Activated gamma-delta T cell treated with anti-CD3 and anti-CD28 coated beads, Interleukin-2, amount 50 U/mL, for 16 hours (primary cell): Measurements from ENCODE around the gene ANKDD1B.

ENCODE experiments used
- DNase-seq: peaks from one replicate; pipeline ENCODE4 v3.0.0-alpha.2; 2020; ENCODE audit warnings: low read depth

Gene ANKDD1B

GRCh38 chr5:75616971-75617621, 5.8 kb downstream of the ANKDD1B start:
- DNase-seq: no peak

DNA sequence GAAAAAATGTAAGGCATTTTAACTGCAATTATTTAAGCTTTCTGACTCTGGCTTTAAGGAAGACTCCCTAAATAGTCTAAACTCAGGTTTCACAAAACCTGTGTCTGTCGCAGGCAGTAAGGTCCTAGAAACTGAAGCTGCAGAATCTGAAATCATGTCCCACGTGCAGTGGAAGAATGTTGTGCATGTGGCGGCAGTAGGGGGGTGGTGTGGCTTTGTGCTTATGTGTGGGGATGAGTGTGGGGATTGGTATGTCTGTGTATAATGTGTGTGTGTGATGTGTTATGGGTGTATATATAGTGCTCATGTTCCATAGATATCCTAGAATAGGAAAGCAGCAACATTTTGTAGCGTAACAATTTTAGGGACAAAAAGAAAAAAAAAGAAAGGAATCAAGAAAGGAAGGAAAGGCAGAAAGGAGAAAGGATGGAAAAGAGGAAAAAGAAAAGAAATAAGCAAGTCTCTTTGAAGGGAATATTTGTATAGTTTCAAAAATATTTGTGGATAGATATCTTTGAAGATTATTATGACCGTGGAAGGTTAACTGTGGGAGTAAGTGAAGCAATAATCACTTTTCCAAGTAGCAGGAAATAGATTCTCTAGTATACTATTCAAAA, 6.6 kb downstream of the ANKDD1B start:
- no peak for DNase-seq

DNA sequence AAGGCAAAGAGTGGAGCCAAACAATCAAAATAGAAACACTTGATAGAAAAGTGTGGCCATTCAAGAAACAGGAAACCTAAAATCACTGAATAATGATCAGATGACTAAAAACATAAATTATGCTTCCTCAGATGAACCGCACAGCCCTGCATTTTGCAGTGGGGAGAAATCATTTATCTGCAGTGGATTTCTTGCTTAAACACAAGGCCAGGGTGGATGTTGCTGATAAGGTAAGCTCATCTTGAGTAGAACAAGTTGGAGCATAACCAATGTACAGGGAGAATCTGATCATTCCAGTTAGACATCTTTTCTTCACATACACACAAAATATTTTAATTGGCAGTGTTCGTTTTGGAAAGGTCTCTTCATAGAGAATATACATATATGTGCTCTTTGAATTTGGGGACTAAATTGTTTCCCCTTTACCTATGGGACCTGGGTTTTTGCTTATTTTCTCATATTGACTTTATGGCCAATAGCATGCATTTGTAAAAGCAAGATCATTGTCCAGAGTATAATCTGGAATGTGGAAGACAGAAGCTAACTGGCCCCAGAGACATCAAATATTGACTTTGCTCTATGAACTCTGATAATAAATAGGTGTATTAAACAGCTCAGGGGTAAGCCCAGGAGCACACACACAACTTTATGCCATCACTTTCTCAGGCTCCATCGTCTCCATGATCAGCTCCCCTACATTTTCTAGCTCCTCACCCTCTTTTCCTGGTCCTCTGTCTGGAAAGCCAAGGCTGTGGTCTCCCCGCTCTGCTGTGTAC, 9.1 kb downstream of the ANKDD1B start:
- DNase-seq: no peak

GRCh38 chr5:75622564-75622963, 11.3 kb downstream of the ANKDD1B start:
- no peak for DNase-seq

DNA sequence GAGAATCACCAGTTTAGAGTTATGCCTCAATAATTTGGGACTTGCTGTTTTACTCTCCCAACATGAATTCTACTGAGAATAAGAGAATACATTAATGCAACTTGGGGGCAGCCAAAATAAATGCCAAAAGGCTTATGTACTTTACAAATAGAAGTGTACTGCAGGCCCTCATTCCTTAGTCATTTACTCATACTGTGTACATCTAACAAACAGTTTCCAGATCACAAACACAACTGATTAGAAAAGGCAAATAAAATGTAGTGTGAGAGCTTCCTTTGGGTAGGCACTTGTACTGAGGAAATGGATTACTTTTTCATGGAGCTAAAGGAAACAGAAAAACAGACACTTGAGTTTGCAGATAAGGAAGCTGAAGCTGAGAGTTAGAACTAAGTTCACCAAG, 12.6 kb downstream of the ANKDD1B start:
- DNase-seq: no peak

- no peak for DNase-seq
Observed at GRCh38 chr5:75626959-75627358, 15.7 kb downstream of the ANKDD1B start.

GRCh38 chr5:75627801-75628200, 16.5 kb downstream of the ANKDD1B start:
- no peak for DNase-seq

GRCh38 chr5:75630875-75631274, 19.6 kb downstream of the ANKDD1B start:
- DNase-seq: no peak

GRCh38 chr5:75632321-75632720, 21.1 kb downstream of the ANKDD1B start:
- DNase-seq: no peak

DNA sequence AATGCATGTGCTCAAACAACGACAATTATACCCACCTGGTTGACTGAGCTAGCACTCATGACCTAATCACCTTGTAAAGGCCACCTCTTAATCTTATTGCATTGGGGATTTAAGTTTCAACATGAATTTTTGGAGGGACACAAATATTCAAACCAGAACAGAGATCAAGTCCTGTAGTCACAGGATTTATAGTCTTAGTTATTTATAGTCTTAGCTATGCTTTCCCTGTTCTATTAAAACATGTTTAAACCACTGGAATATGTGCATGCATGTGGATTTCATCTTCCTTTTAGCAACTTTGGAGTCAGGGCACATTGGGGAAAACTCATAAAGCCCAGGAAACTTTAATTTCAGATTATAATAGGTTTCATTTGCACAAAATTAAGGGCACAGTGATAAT, 26.7 kb downstream of the ANKDD1B start:
- DNase-seq: no peak

DNA sequence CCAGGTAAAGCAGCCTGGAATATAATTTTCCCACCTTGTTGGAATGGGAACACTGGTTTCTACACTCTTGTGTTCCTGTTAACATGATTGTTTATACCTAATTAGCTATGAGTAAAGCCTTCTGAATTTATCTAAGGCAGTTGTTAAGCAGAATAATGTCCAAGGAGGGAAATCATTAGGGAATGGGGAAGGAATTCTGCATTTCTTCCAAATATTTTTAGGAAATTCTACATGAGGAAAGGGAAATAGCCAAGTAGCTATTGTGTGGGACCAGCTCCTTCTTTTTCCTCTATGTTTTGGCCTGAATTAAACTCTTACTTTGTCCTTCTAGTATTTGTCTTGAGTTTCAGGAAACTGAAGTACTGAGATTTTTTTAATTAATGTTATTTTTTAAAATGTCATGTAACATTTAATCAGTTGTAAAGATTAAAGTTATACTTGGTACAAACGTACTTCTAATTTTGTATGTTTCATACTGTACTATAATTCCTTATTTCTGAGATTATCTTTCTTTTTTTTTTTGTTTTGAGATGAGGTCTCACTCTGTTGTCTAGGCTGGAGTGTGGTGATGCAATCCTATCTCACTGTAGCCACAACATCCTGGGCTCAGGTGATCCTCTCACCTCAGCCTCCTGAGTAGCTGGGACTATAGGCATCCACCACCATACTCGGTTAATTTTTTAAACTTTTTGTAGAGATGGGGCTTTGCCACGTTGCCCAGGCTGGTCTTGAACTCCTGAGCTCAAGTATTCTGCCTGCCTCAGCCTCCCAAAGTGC, 28.5 kb downstream of the ANKDD1B start:
- no peak for DNase-seq

- no peak for DNase-seq
Observed at GRCh38 chr5:75640395-75640794, 29.1 kb downstream of the ANKDD1B start.

GRCh38 chr5:75640826-75641225, 29.6 kb downstream of the ANKDD1B start:
- no peak for DNase-seq

DNA sequence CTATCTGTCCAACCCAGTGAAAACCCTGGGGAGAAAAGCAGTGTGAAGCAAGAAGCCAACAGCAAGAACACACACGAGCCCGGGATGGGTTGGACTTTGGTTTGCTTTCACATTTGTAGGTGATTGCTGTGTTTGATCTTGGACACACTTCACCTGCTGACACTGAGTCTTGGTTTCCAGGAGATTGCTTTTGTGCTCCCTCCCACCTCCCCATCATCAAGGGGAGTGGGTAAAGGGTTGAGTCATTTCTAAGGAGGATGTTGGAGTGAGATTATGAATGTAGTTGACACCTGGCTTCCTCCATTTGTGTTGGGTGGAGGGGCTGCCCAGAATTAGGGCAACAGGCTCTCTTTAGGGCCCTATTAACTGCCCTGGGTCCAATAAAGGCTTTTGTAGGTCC, 37.5 kb downstream of the ANKDD1B start:
- no peak for DNase-seq

DNA sequence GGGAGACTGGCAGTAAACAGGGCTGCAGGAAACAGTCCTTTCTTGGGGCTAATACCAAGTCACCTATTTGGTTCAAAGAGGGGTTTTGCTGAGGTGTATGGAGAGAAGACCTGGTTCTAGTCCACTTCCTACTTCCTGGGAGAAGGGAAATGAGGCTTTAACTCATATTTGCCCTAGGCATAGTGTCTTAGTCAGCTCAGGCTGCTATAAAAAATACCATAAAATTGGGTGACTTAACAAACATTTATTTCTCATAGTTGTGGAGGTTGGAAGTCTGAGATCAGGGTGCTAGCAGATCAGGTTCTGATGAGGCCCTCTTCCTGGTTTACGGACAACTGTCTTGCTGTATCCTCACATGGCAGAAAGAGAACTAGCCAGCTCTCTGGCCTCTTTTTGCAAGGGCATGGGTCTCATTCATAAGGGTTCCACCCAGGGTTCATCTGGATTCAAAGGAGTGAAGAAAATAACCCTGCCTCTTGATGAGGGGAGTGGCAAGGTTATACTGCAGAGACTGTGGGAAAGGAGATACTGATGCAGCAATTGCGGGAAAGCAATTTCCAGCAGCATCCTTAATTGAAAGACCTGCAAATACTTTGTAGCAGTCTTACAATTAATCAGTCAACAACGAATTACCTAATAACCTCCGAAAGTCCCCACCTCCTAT, 40.5 kb downstream of the ANKDD1B start:
- no peak for DNase-seq

GRCh38 chr5:75653521-75653920, 42.3 kb downstream of the ANKDD1B start:
- no peak for DNase-seq

GRCh38 chr5:75654693-75655295, 43.5 kb downstream of the ANKDD1B start:
- DNase-seq: no peak

DNA sequence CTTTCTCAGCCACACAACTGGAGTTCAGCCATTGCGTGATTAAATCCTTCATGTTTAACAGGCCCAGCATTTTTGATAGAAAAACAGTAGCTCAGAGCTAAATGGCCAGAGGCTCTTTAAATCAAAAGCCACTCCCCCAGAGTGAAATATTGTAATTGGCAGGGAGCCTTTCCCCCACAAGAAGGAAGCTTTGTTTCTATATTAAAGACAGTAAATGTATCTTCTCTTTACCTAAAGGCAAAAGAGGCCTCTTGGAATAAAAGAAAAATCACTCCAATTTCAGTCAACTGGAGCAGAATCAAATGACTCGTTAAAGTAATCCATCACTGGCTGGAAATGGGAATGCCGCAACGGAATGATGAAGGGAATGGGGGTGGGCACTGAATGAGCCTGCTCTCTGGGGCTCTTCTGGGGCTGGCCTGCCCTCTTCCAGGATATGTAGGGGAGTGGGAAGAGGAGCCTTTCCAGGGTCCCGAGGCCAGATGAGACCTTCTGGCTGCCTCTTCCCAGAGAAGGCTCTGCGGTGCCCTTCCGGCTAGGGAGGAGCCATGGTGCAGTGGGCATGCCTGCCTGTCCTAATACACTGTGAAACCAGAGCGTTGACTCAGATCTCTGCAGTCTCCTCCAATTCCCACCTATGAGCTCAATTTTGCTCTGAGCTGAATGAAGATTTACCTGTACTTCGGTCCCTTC, 45.2 kb downstream of the ANKDD1B start:
- DNase-seq: no peak

- no peak for DNase-seq
Observed at GRCh38 chr5:75659791-75660450, 48.7 kb downstream of the ANKDD1B start.

GRCh38 chr5:75660678-75661465, 49.6 kb downstream of the ANKDD1B start:
- DNase-seq: no peak
